IMR-90 (cell line): ENCODE measurements around the gene RNF11. TPM values are rescaled to one million over a fixed set of nuclear protein-coding genes. Genes with fewer than 3 reads are reported as not detected.

Experiments used
- ATAC-seq: fragments of 200-7000 bp; cut with Tn5 transposase; 2 replicates; pipeline ENCODE4 v1.9.1; 2020; ENCODE audit warnings: low read depth, mild to moderate bottlenecking, moderate library complexity
- BruUV-seq: library from RNA; stranded (reverse); fragments of 400-500 nt; replicated peaks from 2 replicates; lab custom pipeline; 2021; lab: Mats Ljungman, UMichigan
- CTCF ChIA-PET: fragments of 300-600 bp; formaldehyde crosslinking; extraction: SDS; loops from one replicate; lab custom pipeline; 2021; ENCODE audit warnings: antibody characterized with exemption; lab: Yijun Ruan, JAX
- POLR2A ChIA-PET: fragments of 300-600 bp; sonication (Branson Sonifier 250); formaldehyde crosslinking; loops from one replicate; lab custom pipeline; 2022; ENCODE audit warnings: antibody characterized with exemption; ENCODE audit not compliant: unreplicated experiment; lab: Charles Lee
- DNase-seq: peaks from one replicate; pipeline ENCODE4 v3.0.0; 2013
- H2AFZ ChIP-seq: replicated peaks from 2 replicates; pipeline ENCODE3; 2013; ENCODE audit warnings: low read length, mild to moderate bottlenecking; ENCODE audit not compliant: poor library complexity
- H2AK5ac ChIP-seq: 2 replicates; pipeline ENCODE4 v1.6.1; 2013; ENCODE audit warnings: low read depth, low read length, inconsistent platforms
- H2AK9ac ChIP-seq: replicated peaks from 2 replicates; pipeline ENCODE3; 2013; ENCODE audit warnings: mild to moderate bottlenecking, low read depth, low read length, moderate library complexity; ENCODE audit not compliant: poor library complexity
- H2BK120ac ChIP-seq: 2 replicates; pipeline ENCODE4 v1.6.1; 2013; ENCODE audit warnings: low read depth, low read length, inconsistent platforms
- H2BK15ac ChIP-seq: 3 replicates; pipeline ENCODE4 v1.6.1; 2013; ENCODE audit warnings: low read depth, low read length, inconsistent platforms
- H2BK20ac ChIP-seq: 2 replicates; pipeline ENCODE4 v1.6.1; 2013; ENCODE audit warnings: low read depth, mild to moderate bottlenecking, inconsistent platforms, low read length, moderate library complexity
- H2BK5ac ChIP-seq: 2 replicates; pipeline ENCODE4 v1.6.1; 2013; ENCODE audit warnings: mild to moderate bottlenecking, low read depth, low read length, inconsistent platforms; ENCODE audit not compliant: poor library complexity, severe bottlenecking
- H3K14ac ChIP-seq: replicated peaks from 2 replicates; pipeline ENCODE4 v1.6.1; 2013; ENCODE audit warnings: low read depth, low read length, inconsistent platforms
- H3K18ac ChIP-seq: 2 replicates; pipeline ENCODE4 v1.6.1; 2013; ENCODE audit warnings: low read depth, low read length, control low read depth
- H3K23ac ChIP-seq: 2 replicates; pipeline ENCODE4 v1.6.1; 2013; ENCODE audit warnings: low read depth, low read length, inconsistent platforms
- H3K27ac ChIP-seq: 2 replicates; pipeline ENCODE4 v1.5.1; 2013; ENCODE audit warnings: mild to moderate bottlenecking, control low read depth, low read length; ENCODE audit not compliant: insufficient read depth
- H3K27me3 ChIP-seq: 2 replicates; pipeline ENCODE4 v1.6.1; 2013; ENCODE audit warnings: low read length; ENCODE audit not compliant: control insufficient read depth, insufficient read depth
- H3K36me3 ChIP-seq: 2 replicates; pipeline ENCODE4 v1.6.1; 2013; ENCODE audit warnings: low read length, mixed read lengths; ENCODE audit not compliant: control insufficient read depth, insufficient read depth
- H3K4ac ChIP-seq: 2 replicates; pipeline ENCODE4 v1.6.1; 2013; ENCODE audit warnings: low read depth, low read length, inconsistent platforms
- H3K4me1 ChIP-seq: 2 replicates; pipeline ENCODE4 v1.6.1; 2013; ENCODE audit warnings: low read length, mixed read lengths; ENCODE audit not compliant: control insufficient read depth, insufficient read depth
- H3K4me2 ChIP-seq: 2 replicates; pipeline ENCODE4 v1.6.1; 2013; ENCODE audit warnings: low read depth, mild to moderate bottlenecking, control low read depth, low read length, moderate library complexity
- H3K4me3 ChIP-seq: 2 replicates; pipeline ENCODE4 v1.5.1; 2013; ENCODE audit warnings: low read depth, mild to moderate bottlenecking, control low read depth, low read length, moderate library complexity; ENCODE audit not compliant: insufficient read depth
- H3K56ac ChIP-seq: 2 replicates; pipeline ENCODE4 v1.6.1; 2013; ENCODE audit warnings: low read length, inconsistent platforms; ENCODE audit not compliant: insufficient read depth; ENCODE audit errors: extremely low read depth
- H3K79me1 ChIP-seq, 2 experiments: 2 replicates each; pipeline ENCODE4 v1.6.1; 2013; ENCODE audit warnings: low read length in 2 of 2, inconsistent platforms in 1 of 2, low read depth in 1 of 2
- H3K9ac ChIP-seq: 2 replicates; pipeline ENCODE4 v1.6.1; 2013; ENCODE audit warnings: low read depth, low read length, control low read depth
- H3K9me1 ChIP-seq: 2 replicates; pipeline ENCODE4 v1.6.1; 2013; ENCODE audit warnings: low read length, inconsistent platforms; ENCODE audit not compliant: insufficient read depth
- H3K9me3 ChIP-seq: 2 replicates; pipeline ENCODE4 v1.6.1; 2013; ENCODE audit warnings: low read length; ENCODE audit not compliant: control insufficient read depth, insufficient read depth
- H4K20me1 ChIP-seq: 2 replicates; pipeline ENCODE4 v1.6.1; 2013; ENCODE audit warnings: low read length, inconsistent platforms; ENCODE audit not compliant: insufficient read depth
- H4K5ac ChIP-seq: 2 replicates; pipeline ENCODE4 v1.6.1; 2013; ENCODE audit warnings: mild to moderate bottlenecking, low read depth, low read length, control low read depth
- H4K8ac ChIP-seq, 2 experiments: 2 replicates each; pipeline ENCODE4 v1.6.1; 2013; ENCODE audit warnings: low read depth in 2 of 2, low read length in 2 of 2, control low read depth in 1 of 2, inconsistent platforms in 1 of 2
- H4K91ac ChIP-seq: 2 replicates; pipeline ENCODE4 v1.6.1; 2013; ENCODE audit warnings: low read depth, low read length, inconsistent platforms; ENCODE audit not compliant: insufficient read depth
- BHLHE40 ChIP-seq: fragments of 150-350 bp; IDR thresholded peaks from 2 replicates; pipeline ENCODE4 v1.6.1; 2016; ENCODE audit warnings: mild to moderate bottlenecking, low read depth, low read length
- CHD1 ChIP-seq: IDR thresholded peaks from 2 replicates; pipeline ENCODE4 v1.6.1; 2012; ENCODE audit warnings: low read depth, low read length, improper control_type of control experiment
- CTCF ChIP-seq: conservative IDR thresholded peaks from 2 replicates; pipeline ENCODE4 v1.5.1; 2012; ENCODE audit warnings: mild to moderate bottlenecking, low read depth, low read length, improper control_type of control experiment
- FOS ChIP-seq: fragments of 150-350 bp; IDR thresholded peaks from 2 replicates; pipeline ENCODE4 v1.6.1; 2016; ENCODE audit warnings: low read depth, low read length
- MAFK ChIP-seq: IDR thresholded peaks from 2 replicates; pipeline ENCODE4 v1.6.1; 2012; ENCODE audit warnings: low read depth, low read length, improper control_type of control experiment
- MAZ ChIP-seq: IDR thresholded peaks from 2 replicates; pipeline ENCODE4 v1.6.1; 2012; ENCODE audit warnings: low read depth, mild to moderate bottlenecking, low read length, improper control_type of control experiment, moderate library complexity, borderline replicate concordance
- MXI1 ChIP-seq: IDR thresholded peaks from 2 replicates; pipeline ENCODE4 v1.6.1; 2012; ENCODE audit warnings: low read depth, mild to moderate bottlenecking, low read length, moderate library complexity, borderline replicate concordance
- NFE2L2 ChIP-seq: fragments of 150-350 bp; IDR thresholded peaks from 2 replicates; pipeline ENCODE4 v1.6.1; 2016; ENCODE audit warnings: low read depth, mild to moderate bottlenecking, low read length
- POLR2A ChIP-seq: IDR thresholded peaks from 2 replicates; pipeline ENCODE4 v1.6.1; 2012; ENCODE audit warnings: mild to moderate bottlenecking, low read depth, low read length
- RCOR1 ChIP-seq: IDR thresholded peaks from 2 replicates; pipeline ENCODE4 v1.6.1; 2012; ENCODE audit warnings: mild to moderate bottlenecking, low read length, improper control_type of control experiment; ENCODE audit not compliant: insufficient replicate concordance
- SMC3 ChIP-seq: fragments of 150-350 bp; IDR thresholded peaks from 2 replicates; pipeline ENCODE4 v1.6.1; 2016; ENCODE audit warnings: low read depth, mild to moderate bottlenecking, antibody characterized with exemption, low read length, moderate library complexity
- WGBS, 2 experiments: methylation state at CpG; one replicate each; pipeline versions ENCODE4 v1.1.5 to v1.1.7; 2013; ENCODE audit warnings: missing lambda C conversion rate in 2 of 2; ENCODE audit not compliant: insufficient read length in 1 of 2; ENCODE audit errors: extremely low coverage in 2 of 2; 5-methylcytosine and 5-hydroxymethylcytosine counted together
- dilution Hi-C: fragments of 300-500 bp; cut with HindIII; formaldehyde crosslinking; loops from one replicate; pipeline ENCODE4 v1.14.3; 2018; ENCODE audit warnings: low sequenced_read_pairs; ENCODE audit not compliant: unreplicated experiment
- in situ Hi-C: fragments of 300-500 bp; cut with MboI; formaldehyde crosslinking; loops from 3 replicates; pipeline ENCODE4 v1.14.3; 2019; ENCODE audit warnings: low sequenced_read_pairs, inconsistent platforms, mixed read lengths
- intact Hi-C: fragments of 100-400 bp; cut with micrococcal nuclease; formaldehyde crosslinking; loops from 2 replicates; pipeline ENCODE4 v1.10.0; 2022
- polyA plus RNA-seq, 3 experiments: library from polyadenylated mRNA; depleted of rRNA; stranded (reverse); fragments of >200 nt; gene quantifications; 2 replicates each; pipeline ENCODE4 v1.2.3, GENCODE V29; 2012; ENCODE audit warnings: low replicate concordance in 1 of 3
- total RNA-seq: library from RNA; depleted of rRNA; stranded (reverse); fragments of >200 nt; gene quantifications from 2 replicates; pipeline ENCODE4 v1.2.3, GENCODE V29; 2012

RNF11 gene
- total and polyA plus RNA-seq, 2 of the 4 experiments (the other 2 are of a cell fraction), result 63.3 to 64.1 TPM

GRCh38 chr1:51308636-51309035, 72.6 kb downstream of the RNF11 start:
- dilution Hi-C loops, result no loop called here
- no peak overlapping the region for H3K14ac ChIP-seq
- H4K5ac ChIP-seq, result no peak overlapping the region
- H2BK120ac ChIP-seq, result no peak overlapping the region
- H3K56ac ChIP-seq, result no peak overlapping the region
- no peak overlapping the region for H2BK5ac ChIP-seq
- intact Hi-C loops, result no loop called here
- WGBS, 2 experiments, result 88% methylated on average over 3 of the region's 6 CpGs; no CpG with 5 or more reads in 1 of the 2 experiments
- H3K4me1 ChIP-seq, result peaks cover 2% of the 10 kb centered on the region; the same call in 1 of the 2 replicates
- ATAC-seq (no peak), DNase-seq (no peak)
- H3K9me3 ChIP-seq, result no peaks in the 10 kb centered on the region
- no peak overlapping the region for H3K27ac ChIP-seq
- H3K18ac ChIP-seq, result no peak overlapping the region
- no peak overlapping the region for H4K8ac ChIP-seq
- TF ChIP-seq NFE2L2 (no peak), MXI1 (no peak), BHLHE40 (no peak), FOS (no peak), CTCF (no peak), MAZ (no peak), POLR2A (no peak), RCOR1 (no peak), CHD1 (no peak), MAFK (no peak), SMC3 (no peak)
- no peak overlapping the region for H2AFZ ChIP-seq
- no peaks in the 10 kb centered on the region for H4K20me1 ChIP-seq
- H3K4me3 ChIP-seq, result no peak overlapping the region
- H2AK5ac ChIP-seq, result no peak overlapping the region
- H3K79me1 ChIP-seq, result no peaks in the 10 kb centered on the region
- H3K9ac ChIP-seq, result no peak overlapping the region
- ChIA-PET CTCF (no interaction called here), POLR2A (no interaction called here)
- no peak overlapping the region for H2BK20ac ChIP-seq
- H2BK15ac ChIP-seq, result no peak overlapping the region
- H3K4me2 ChIP-seq, result no peak overlapping the region
- H3K27me3 ChIP-seq, result no peaks in the 10 kb centered on the region; the same call in 1 of the 2 replicates
- BruUV-seq, result no TSS peak
- H3K4ac ChIP-seq, result no peak overlapping the region
- H3K36me3 ChIP-seq, result no peaks in the 10 kb centered on the region
- in situ Hi-C loops, result no loop called here
- no peak overlapping the region for H2AK9ac ChIP-seq
- H3K23ac ChIP-seq, result no peak overlapping the region
- H3K9me1 ChIP-seq, result peaks cover 12% of the 10 kb centered on the region; the same call in 1 of the 2 replicates
- no peak overlapping the region for H4K91ac ChIP-seq
